ENCODE data around the gene GDF10. TPM values are rescaled to one million over a fixed set of nuclear protein-coding genes. Genes with fewer than 3 reads are reported as not detected.

GDF10 gene
- total RNA-seq, 4 donors from 2014 or later, result 3.6 to 9.6 (median 7.3) TPM

- Histone ChIP-seq H3K4me3 (replicated peaks in 1 of 3) (no peak overlapping the region), H3K27me3 (no peaks in the 10 kb centered on the region), H3K36me3 (no peaks in the 10 kb centered on the region), H3K27ac (no peak overlapping the region), H3K4me1 (no peaks in the 10 kb centered on the region), H3K9me3 (no peaks in the 10 kb centered on the region)
- no peak for TF ChIP-seq POLR2A (IDR thresholded peaks at IDR 0.05)
- TF ChIP-seq CTCF (IDR thresholded peaks at IDR 0.05), result no peak
- WGBS, 2 donors, result 92 to 100% methylated on average over 1 to 2 of the region's 2 CpGs
- intact Hi-C loops (cut with DNase I), result no loop called here
- no peak for DNase-seq
Measured at GRCh38 chr10:47279276-47279675, 20.7 kb upstream of the GDF10 start.

- DNase-seq, result no peak
- Histone ChIP-seq H3K27me3 (no peaks in the 10 kb centered on the region), H3K9me3 (no peaks in the 10 kb centered on the region), H3K27ac (no peak overlapping the region), H3K4me1 (no peaks in the 10 kb centered on the region), H3K36me3 (no peaks in the 10 kb centered on the region), H3K4me3 (replicated peaks in 1 of 3) (no peak overlapping the region)
- TF ChIP-seq POLR2A (IDR thresholded peaks at IDR 0.05) (no peak), CTCF (IDR thresholded peaks at IDR 0.05) (no peak)
- intact Hi-C loops (cut with DNase I), result no loop called here
- 82 to 92% methylated on average over 6 of the region's 6 CpGs for WGBS, 2 donors
Measured at GRCh38 chr10:47282005-47282656, 17.9 kb upstream of the GDF10 start.

- intact Hi-C loops (cut with DNase I), result no loop called here
- Histone ChIP-seq H3K4me3 (replicated peaks in 1 of 3) (no peak overlapping the region), H3K27ac (no peak overlapping the region), H3K27me3 (no peaks in the 10 kb centered on the region), H3K9me3 (no peaks in the 10 kb centered on the region), H3K4me1 (no peaks in the 10 kb centered on the region), H3K36me3 (no peaks in the 10 kb centered on the region)
- no peak for DNase-seq
- TF ChIP-seq CTCF (IDR thresholded peaks at IDR 0.05), result no peak
- TF ChIP-seq POLR2A (IDR thresholded peaks at IDR 0.05), result no peak
- WGBS, 2 donors, result 79 to 90% methylated on average over 5 to 6 of the region's 6 CpGs
Measured at GRCh38 chr10:47282657-47283018, 17.4 kb upstream of the GDF10 start.

- Histone ChIP-seq H3K4me1 (no peaks in the 10 kb centered on the region), H3K4me3 (replicated peaks in 1 of 3) (no peak overlapping the region), H3K27ac (no peak overlapping the region), H3K9me3 (no peaks in the 10 kb centered on the region), H3K27me3 (no peaks in the 10 kb centered on the region), H3K36me3 (no peaks in the 10 kb centered on the region)
- intact Hi-C loops (cut with DNase I), result no loop called here
- 87 to 98% methylated on average over 8 to 9 of the region's 9 CpGs for WGBS, 2 donors
- no peak for TF ChIP-seq CTCF (IDR thresholded peaks at IDR 0.05)
- TF ChIP-seq POLR2A (IDR thresholded peaks at IDR 0.05), result no peak
- DNase-seq, result no peak
Measured at GRCh38 chr10:47283101-47283630, 16.8 kb upstream of the GDF10 start.

- Histone ChIP-seq H3K27me3 (no peaks in the 10 kb centered on the region), H3K4me3 (replicated peaks in 1 of 3) (no peak overlapping the region), H3K9me3 (no peaks in the 10 kb centered on the region), H3K4me1 (no peaks in the 10 kb centered on the region), H3K27ac (no peak overlapping the region), H3K36me3 (no peaks in the 10 kb centered on the region)
- TF ChIP-seq POLR2A (IDR thresholded peaks at IDR 0.05), result no peak
- TF ChIP-seq CTCF (IDR thresholded peaks at IDR 0.05), result no peak
- intact Hi-C loops (cut with DNase I), result no loop called here
- no peak for DNase-seq
Measured at GRCh38 chr10:47283848-47284247, 16.1 kb upstream of the GDF10 start.
